ENCODE data around the gene TMEM163. TPM values are rescaled to one million over a fixed set of nuclear protein-coding genes. Genes with fewer than 3 reads are reported as not detected.

The TMEM163 gene
- total RNA-seq, 6 experiments from 2014 or later, result 0.06 to 0.20 (median 0.07) TPM; not detected in 3

DNA sequence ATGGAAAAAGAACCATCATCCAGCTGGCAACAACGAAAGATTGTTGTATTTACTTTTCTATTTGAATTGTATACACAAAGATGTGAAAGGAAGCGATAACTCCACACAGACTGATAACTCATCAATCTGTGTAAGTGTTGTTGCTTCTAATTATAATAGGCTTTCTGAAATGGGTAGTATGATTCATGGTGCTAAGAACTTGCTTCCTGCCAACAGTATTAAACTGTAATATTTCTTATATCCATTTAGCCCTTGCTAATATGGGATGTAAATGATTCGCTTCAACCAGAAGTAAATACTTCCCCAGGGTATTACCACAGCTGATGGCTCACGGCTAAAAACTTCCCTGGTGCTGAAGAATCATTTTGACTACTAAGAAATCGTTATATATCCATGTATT is 70.2 kb downstream of the TMEM163 start:
- Histone ChIP-seq H3K4me3 (no peak overlapping the region), H3K27ac (no peak overlapping the region), H3K4me1 (no peaks in the 10 kb centered on the region), H3K9me3 (no peaks in the 10 kb centered on the region), H3K36me3 (no peaks in the 10 kb centered on the region), H3K27me3 (no peaks in the 10 kb centered on the region)
- TF ChIP-seq CTCF (IDR thresholded peaks at IDR 0.05) (no peak), POLR2A (IDR thresholded peaks at IDR 0.05) (no peak)
- WGBS (ENCODE audit: insufficient coverage, low coverage, low lambda C conversion rate, missing lambda C conversion rate), result 45% methylated on average over 5 of the region's 5 CpGs
- intact Hi-C loops (cut with DNase I), result no loop called here
- ATAC-seq (no peak), DNase-seq (no peak)

DNA sequence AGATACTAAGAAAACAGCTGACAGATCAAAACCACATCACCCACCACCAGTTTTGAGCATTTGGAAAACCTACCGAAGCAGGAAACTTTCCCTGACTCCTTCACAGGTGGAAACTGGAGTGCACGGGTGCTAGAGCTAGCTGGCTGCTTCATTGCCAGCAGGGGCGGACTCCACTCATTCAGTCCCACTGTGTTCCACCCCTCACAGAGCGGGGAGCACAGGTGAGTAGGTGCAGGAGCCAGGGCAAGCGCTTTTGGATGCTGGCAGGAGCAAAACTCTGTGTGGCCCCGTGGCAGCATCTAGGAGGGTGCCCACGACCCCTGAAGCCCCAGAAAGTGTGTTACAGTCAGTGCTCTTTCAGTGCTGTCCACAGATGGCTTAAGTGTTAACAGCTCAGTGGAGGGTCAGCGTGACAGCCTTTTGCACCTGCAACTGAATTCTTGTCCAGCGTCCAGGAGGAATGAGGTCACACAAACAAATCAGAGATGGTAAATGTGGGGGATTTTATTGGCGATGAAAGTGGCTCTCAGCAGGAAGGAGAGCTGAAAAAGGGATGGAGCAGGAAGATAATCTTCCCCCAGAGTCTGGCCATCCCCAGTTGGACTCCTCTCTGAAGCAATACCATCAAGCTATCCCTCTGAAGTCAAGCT is 71.1 kb downstream of the TMEM163 start:
- H3K27me3 ChIP-seq, result no peaks in the 10 kb centered on the region
- TF ChIP-seq POLR2A (IDR thresholded peaks at IDR 0.05), result no peak
- no peak for TF ChIP-seq CTCF (IDR thresholded peaks at IDR 0.05)
- H3K4me3 ChIP-seq, result no peak overlapping the region
- no peaks in the 10 kb centered on the region for H3K36me3 ChIP-seq
- H3K9me3 ChIP-seq, result no peaks in the 10 kb centered on the region
- WGBS (ENCODE audit: insufficient coverage, low coverage, low lambda C conversion rate, missing lambda C conversion rate), result 53% methylated on average over 7 of the region's 10 CpGs
- ATAC-seq, result no peak
- no peak overlapping the region for H3K27ac ChIP-seq
- intact Hi-C loops (cut with DNase I), result no loop called here
- H3K4me1 ChIP-seq, result no peaks in the 10 kb centered on the region
- DNase-seq, result no peak

DNA sequence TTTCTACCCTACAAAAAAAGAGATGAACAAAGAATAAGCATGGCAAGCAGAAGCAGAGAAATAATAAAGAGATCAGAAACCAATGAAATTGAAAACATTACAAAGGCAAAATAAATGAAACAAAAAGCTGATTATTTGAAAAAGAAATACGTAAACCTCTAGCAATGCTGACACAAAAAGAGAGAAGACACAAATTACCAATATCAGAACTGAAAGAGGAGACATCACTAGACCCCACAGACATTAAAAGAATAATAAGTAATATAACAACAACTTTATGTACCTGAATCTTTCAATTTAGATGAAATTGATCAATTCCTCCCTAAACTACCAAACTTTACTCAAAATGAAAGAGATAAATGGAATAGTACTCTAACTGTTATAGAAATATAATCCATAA is 75.9 kb downstream of the TMEM163 start:
- intact Hi-C loops (cut with DNase I), result no loop called here
- 73% methylated on average over 1 of the region's 1 CpG for WGBS (ENCODE audit: insufficient coverage, low coverage, low lambda C conversion rate, missing lambda C conversion rate)
- ATAC-seq (no peak), DNase-seq (no peak)
- Histone ChIP-seq H3K27me3 (no peaks in the 10 kb centered on the region), H3K4me3 (no peak overlapping the region), H3K36me3 (no peaks in the 10 kb centered on the region), H3K4me1 (no peaks in the 10 kb centered on the region), H3K27ac (no peak overlapping the region), H3K9me3 (no peaks in the 10 kb centered on the region)
- TF ChIP-seq POLR2A (IDR thresholded peaks at IDR 0.05) (no peak), CTCF (IDR thresholded peaks at IDR 0.05) (no peak)

DNA sequence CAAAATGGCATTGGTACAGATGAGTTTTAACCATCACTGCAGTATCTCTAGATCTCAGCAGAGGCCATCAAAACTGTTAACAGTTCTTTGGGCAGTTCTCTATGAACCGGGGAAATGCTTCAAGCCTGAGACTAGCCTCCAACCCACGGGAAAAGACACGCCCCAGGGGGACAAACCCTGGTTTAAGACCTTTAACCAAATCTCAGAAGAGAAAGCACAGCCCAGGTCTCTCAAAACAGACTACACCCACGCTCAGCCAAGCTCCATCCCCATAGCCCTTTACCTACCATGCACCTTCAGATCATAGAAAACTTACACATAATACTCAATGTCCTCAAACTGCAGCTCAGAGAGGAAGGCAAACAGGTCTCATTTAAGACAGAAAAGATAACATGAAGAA is 78.3 kb downstream of the TMEM163 start:
- DNase-seq, result no peak
- WGBS (ENCODE audit: insufficient coverage, low coverage, low lambda C conversion rate, missing lambda C conversion rate), result 50% methylated on average over 2 of the region's 4 CpGs
- ATAC-seq, result no peak
- Histone ChIP-seq H3K27me3 (no peaks in the 10 kb centered on the region), H3K9me3 (no peaks in the 10 kb centered on the region), H3K36me3 (no peaks in the 10 kb centered on the region), H3K4me3 (no peak overlapping the region), H3K4me1 (no peaks in the 10 kb centered on the region), H3K27ac (no peak overlapping the region)
- intact Hi-C loops (cut with DNase I), result no loop called here
- TF ChIP-seq POLR2A (IDR thresholded peaks at IDR 0.05), result no peak
- no peak for TF ChIP-seq CTCF (IDR thresholded peaks at IDR 0.05)

DNA sequence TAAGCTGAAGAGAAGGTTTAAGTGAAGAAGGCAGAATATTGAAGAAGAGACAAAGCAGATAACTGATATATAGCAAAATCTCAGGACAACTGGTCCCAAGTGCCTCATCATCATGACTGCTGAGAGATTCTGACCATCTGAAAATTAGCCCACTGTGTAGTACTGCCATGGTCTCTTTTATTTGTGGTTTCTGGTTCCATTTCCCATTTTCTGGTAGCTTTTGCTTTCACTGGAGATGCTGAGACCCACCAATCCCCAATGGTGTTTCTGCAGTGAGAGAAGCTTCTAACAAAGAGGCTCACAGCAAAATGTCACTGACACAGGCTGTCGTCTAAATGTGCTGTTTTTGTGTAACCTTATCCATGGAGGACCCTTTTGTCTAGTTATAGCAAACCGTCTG is 79.5 kb downstream of the TMEM163 start:
- H3K4me1 ChIP-seq, result no peaks in the 10 kb centered on the region
- ATAC-seq (no peak), DNase-seq (no peak)
- TF ChIP-seq CTCF (IDR thresholded peaks at IDR 0.05) (no peak), POLR2A (IDR thresholded peaks at IDR 0.05) (no peak)
- no peak overlapping the region for H3K4me3 ChIP-seq
- H3K27ac ChIP-seq, result no peak overlapping the region
- no peaks in the 10 kb centered on the region for H3K36me3 ChIP-seq
- intact Hi-C loops (cut with DNase I), result no loop called here
- no peaks in the 10 kb centered on the region for H3K9me3 ChIP-seq
- H3K27me3 ChIP-seq, result no peaks in the 10 kb centered on the region
- WGBS (ENCODE audit: insufficient coverage, low coverage, low lambda C conversion rate, missing lambda C conversion rate), result 49% methylated on average over 2 of the region's 2 CpGs
